GM12872 (cell line): Measurements from ENCODE around the gene CRACDL.

ENCODE experiments used
- TF ChIP-seq, protein P1 (sequence below): IDR thresholded peaks from 3 replicates; pipeline ENCODE4 v1.5.1; 2011; ENCODE audit warnings: low read depth, mild to moderate bottlenecking, low read length, moderate library complexity; ENCODE audit not compliant: insufficient read depth

CRACDL gene

DNA sequence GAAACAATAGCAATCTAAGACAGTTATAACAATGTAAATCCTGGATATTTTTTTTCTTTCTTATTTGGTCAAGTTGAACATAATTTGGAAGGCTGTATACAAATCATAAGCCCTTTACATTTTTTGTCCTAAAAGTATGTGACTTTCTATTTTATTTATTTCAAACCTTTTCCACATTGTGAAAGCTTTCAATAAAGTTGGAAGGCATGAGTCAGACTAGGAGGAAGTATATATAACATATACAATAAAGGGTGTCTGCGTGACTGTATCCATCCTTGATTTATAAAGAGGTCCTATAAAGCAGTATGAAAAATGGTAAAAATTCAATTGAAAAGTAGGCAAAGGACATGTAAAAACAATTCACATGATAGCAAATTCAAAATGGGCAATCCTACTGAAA lies 44.4 kb downstream of the CRACDL start:
- TF ChIP-seq, protein P1, sequence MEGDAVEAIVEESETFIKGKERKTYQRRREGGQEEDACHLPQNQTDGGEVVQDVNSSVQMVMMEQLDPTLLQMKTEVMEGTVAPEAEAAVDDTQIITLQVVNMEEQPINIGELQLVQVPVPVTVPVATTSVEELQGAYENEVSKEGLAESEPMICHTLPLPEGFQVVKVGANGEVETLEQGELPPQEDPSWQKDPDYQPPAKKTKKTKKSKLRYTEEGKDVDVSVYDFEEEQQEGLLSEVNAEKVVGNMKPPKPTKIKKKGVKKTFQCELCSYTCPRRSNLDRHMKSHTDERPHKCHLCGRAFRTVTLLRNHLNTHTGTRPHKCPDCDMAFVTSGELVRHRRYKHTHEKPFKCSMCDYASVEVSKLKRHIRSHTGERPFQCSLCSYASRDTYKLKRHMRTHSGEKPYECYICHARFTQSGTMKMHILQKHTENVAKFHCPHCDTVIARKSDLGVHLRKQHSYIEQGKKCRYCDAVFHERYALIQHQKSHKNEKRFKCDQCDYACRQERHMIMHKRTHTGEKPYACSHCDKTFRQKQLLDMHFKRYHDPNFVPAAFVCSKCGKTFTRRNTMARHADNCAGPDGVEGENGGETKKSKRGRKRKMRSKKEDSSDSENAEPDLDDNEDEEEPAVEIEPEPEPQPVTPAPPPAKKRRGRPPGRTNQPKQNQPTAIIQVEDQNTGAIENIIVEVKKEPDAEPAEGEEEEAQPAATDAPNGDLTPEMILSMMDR: no peak

DNA sequence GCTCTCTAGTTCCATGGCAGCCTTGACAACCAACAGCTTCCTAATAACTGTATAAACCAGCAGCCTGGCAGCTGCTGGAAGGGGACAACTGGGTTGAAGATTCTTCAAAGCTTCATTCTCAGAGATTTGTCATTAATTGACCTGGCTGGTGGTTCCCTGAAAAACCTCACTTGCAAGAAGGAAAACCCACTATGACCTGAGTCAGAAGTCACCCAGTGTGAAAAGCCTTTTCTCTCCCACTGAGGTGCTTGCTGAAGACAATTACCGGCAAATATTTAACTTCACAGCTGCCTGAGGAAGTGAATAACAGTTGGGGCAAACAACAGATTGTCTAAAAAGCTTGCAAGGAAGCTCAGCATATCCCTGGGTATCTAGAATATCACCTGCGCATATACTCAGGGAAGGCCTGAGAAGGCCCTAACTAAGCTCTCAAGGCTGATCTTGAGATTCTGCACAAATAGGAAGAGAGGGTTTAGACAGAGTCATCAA lies 49.9 kb downstream of the CRACDL start:
- TF ChIP-seq, protein P1: no peak

DNA sequence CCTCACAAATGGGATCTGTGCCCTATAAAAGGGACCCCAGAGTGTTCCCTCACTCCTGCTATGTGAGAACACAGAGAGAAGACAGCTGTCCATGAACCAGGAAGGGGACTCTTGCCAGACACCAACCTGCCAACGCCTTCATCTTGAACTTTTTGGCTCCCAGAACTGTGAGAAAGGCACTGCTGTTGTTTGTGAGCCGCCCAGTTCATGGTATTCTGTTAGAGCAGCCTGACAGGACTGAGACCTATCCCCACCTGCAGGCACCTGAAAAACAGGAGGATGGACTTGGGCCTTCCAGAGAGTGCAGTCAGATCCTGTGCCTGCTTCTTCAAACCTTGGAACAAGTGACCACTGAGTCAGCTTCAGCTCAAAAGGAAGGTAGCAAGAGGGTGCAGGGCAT lies 51.4 kb downstream of the CRACDL start:
- TF ChIP-seq, protein P1: no peak

DNA sequence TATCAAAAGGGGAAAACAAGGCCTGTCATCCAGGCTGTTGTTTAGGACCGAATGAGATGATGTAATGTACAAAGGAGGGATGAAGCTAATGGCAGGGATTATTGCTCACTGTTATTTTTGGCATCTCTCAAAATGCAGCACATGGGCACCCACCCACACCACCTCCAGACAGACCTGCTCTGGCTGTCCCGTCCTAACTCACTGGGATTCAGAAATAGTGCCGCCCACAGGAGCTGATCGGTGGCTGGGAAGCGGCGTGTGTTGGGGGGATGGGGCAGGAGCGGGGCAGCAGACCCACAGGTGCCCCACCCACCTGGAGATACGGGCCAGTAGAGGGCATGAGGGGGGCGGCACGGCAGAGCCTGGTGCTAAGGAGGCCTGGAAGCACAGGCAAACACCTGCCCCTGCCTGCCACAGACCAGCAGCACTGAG lies 52.2 kb downstream of the CRACDL start:
- TF ChIP-seq, protein P1: no peak

DNA sequence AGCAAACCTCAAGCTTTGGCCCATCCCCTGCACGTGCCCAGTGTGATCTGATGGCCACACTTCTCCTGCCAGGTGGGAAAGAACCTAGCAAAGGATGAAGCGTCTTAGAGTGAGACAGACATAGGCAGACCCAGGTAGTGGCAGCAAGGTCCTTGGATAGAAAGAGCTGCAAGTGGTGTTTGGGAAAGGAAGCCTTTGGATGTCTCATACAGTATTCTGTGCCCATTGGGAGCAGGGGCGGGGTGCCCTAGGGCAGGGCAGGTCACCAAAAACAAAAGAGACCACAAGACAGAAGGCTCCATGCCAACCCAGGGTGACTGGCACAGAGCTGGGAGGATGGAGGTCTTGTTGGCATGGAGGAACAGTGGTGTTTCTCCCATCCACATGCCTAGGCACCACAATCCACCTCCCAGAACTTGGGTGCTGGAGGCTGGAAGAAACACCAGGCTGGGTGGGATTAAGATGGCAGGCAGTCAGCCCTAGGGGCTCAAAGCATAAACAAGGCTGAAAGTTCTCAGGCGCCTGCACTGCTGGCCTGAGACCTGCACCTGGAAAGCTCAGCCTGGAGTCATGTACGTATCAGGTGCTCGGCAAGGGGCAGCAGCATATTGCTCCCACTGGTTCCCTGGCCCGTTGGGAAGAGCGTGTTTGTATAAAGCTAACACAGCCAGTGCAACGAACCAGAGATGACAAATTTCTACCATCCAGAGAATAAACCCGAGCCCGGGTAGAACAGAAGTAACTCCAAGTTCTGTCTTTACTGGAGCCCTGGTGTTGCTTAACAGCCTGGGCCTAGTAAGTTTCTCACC lies 52.9 kb downstream of the CRACDL start:
- TF ChIP-seq, protein P1: no peak

DNA sequence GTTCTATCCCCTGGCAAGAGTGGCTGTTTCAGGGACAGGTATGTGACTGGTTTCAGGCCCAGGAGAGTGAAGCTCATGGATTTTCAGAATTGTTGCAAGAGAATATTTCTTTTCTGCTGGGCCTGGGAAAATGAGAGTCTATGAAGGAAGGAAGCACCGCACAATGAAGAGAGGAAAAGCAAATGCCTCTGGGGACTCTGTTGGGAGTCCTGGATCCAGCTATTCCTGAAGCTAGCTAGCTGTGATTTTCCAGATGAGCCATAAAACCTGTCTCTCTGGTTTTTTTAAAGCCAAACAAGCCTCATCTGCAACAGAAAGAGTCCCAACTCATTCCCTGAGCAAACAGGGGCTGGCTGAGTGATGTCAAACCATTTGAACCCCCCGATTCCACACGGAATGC lies 53.7 kb downstream of the CRACDL start:
- TF ChIP-seq, protein P1: no peak

DNA sequence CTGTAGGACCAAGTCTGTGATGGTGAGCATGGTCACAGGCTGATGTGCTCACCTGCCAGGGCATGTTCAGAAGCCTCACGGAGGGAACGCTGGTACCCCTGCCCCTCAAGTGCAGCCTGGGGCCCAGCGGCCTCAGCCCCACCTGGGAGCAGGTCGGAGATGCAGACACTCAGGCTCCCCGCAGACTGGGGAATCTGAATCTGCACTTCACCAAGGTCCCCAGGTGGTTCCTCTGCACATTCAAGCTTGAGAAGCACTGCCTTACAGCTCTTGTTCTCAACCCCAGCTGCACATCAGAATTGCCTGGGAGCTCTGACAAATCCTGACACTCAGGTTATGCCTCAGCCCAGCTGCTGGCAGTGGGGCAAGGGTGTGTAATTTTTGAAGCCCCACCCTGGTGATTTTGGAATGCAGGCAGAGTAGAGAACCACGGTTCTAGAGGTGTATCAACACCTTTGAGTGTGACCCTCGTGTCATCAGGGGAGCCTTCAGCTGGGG lies 54.8 kb downstream of the CRACDL start:
- TF ChIP-seq, protein P1: no peak
